ENCODE results near the gene DHRS13.

DNA sequence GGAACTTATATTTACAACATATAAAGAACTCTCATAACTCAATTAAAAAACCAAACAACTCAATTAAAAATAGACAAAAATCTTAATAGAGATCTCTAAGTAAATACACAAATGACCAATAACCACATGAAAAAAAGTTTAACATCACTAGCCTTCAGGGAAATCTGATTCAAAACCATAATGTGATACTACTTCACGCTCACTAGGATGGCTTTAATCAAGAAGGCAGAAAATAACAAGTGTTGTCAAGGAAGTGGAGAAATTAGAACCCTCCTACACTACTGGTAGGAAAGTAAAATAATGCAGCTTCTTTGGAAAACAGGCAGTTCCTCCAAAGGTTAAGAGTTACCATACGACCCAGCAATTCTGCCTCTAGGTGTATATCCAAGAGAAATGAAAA, 40.0 kb upstream of the DHRS13 start:
- TF ChIP-seq, protein P1, sequence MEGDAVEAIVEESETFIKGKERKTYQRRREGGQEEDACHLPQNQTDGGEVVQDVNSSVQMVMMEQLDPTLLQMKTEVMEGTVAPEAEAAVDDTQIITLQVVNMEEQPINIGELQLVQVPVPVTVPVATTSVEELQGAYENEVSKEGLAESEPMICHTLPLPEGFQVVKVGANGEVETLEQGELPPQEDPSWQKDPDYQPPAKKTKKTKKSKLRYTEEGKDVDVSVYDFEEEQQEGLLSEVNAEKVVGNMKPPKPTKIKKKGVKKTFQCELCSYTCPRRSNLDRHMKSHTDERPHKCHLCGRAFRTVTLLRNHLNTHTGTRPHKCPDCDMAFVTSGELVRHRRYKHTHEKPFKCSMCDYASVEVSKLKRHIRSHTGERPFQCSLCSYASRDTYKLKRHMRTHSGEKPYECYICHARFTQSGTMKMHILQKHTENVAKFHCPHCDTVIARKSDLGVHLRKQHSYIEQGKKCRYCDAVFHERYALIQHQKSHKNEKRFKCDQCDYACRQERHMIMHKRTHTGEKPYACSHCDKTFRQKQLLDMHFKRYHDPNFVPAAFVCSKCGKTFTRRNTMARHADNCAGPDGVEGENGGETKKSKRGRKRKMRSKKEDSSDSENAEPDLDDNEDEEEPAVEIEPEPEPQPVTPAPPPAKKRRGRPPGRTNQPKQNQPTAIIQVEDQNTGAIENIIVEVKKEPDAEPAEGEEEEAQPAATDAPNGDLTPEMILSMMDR (IDR thresholded peaks at IDR 0.05): no peak
- no peak for TF ChIP-seq POLR2A (IDR thresholded peaks at IDR 0.05)
